ENCODE measurements around the gene KCNE4.

KCNE4 gene

DNA sequence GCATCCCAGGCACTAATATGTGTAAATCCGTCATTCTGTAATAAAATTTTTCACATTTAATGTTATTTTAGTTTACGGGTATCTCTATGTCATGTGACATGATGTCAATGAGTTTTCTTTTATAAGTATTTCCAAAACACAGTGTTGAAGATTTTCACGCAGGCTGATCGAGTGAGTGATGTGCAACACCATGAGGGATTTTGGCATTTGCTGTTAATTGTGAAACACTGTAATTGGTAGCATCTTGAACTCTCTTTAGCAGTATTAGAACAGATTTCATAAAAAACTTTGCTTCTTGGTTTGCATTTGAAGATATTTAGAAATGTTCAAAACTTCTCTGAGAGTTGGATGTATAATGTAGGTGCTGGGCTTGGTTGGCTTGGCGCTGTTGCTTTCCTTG lies 35.5 kb downstream of the KCNE4 start:
- DNase-seq (ENCODE audit: low read depth): no peak

DNA sequence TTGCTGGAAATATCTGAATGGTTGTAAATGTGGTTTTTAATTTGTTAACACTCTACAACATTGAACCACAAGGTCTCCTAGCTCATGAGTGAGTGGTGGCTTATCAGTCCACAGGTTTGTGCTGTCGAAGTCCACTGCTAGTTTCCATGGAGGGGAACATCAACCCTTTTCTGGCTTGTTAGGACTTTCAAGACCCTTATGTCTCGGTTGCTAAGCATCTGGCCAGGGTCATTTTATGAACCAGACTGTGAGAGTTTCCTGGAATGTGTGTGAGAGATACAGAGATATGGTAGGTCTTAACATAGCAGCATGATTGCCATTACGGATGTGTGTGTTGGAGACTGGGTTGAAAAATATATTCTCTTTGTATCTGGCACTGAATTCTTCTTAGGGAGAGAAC lies 36.9 kb downstream of the KCNE4 start:
- no peak for DNase-seq (ENCODE audit: low read depth)

DNA sequence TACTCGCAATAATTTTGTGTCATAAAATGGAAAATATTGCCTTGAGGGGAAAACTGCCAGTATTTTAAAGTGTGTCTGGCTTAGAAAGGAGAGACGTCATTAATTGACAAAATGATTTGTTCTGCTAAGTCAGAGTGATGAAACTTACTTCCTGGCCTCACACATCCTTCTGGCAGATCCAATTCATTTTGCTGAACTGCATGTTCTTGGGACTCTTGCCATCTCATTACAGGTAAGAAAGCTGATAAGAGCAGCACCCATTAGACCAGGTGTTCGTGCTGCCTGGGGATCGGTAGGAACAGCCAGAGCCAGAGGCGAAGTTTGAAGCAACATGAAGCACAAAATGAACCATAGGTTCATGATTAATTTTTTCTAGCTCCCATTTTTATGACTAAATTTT lies 38.0 kb downstream of the KCNE4 start:
- no peak for DNase-seq (ENCODE audit: low read depth)

DNA sequence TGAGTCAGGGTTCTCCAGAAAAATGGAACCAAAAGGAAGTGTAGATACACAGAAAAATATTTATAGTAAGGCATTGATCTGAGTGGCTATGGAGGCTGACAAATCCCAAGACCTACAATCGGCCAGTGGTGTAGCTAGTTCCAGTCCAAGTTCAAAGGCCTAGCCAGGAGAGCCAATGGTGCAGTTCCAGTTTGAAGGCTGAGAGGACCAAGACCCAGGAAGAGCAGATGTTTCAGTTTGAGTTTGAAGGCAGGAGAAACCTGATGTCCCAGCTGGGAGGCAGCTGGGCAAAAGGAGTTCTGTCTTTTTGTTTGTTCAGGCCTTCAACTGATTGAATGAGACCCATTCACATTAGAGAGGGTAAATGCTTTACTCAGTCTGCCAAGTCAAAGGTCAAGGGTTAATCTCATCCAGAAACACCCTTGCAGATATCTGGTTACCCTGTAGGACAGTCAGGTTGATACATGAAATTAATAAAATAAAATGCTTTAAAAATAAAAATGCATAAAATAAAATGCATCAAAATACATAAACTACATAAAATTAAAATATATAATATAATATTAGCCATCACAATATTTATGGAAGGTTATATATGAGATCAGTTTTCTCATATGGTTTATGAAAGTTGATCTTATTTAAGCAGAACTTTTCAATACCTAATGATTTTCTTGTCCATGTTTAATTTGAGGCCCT lies 38.7 kb downstream of the KCNE4 start:
- DNase-seq (ENCODE audit: low read depth): no peak

DNA sequence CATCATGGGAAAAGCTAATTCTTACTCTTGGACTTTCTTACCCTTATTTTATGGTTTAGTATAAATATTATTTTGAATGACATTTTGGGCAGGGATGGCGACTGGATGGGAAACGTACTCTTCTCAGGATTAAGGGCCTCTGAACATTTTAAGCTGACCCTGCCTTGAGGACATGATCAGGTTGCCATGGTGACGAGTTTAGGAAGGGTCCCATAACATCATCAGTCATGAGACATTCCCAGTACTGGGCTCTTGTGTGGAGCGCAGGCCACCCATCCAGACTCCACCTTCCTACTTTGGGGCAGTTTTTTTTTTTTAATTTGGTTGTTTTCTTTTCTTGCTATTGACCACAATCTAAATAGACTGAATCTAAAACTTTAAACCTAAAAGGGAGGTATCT lies 40.7 kb downstream of the KCNE4 start:
- DNase-seq (ENCODE audit: low read depth): no peak

DNA sequence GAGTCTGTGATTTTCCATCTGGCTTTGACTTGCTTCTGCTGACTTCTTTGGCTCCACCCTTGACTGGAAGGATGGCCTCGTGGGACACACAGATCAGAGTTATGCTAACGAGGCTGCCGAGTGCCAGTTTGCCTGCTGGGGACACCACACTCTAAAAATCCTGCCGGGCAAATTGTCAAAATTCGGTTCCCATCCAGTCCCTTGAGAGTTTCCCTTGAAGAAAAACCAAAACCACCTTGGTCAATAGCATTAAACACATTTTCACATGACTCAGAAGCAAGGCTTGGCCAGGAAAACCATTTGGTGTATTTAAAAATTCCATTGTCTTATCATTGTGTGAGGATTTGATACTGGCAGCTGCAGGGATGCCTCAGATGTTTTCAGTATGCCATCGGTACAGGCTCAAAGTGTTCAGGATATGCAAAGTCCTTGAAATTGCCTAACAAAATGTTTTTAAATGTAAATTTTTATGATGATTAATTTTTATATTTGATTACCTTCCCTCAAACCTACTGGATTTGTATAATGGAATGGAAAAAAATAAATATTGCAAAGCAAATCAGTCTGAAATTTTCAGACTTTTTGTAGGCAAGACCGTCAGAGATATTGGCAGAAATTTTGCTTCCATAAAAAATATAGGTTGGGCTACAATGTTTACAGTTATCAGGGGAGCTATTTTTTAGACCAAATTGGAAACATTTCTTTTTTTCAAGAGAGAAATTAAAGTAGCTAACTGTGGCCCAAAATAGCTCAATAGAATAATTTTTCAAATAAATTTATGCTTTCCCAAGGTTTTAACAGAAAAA lies 41.6 kb downstream of the KCNE4 start:
- no peak for DNase-seq (ENCODE audit: low read depth)

DNA sequence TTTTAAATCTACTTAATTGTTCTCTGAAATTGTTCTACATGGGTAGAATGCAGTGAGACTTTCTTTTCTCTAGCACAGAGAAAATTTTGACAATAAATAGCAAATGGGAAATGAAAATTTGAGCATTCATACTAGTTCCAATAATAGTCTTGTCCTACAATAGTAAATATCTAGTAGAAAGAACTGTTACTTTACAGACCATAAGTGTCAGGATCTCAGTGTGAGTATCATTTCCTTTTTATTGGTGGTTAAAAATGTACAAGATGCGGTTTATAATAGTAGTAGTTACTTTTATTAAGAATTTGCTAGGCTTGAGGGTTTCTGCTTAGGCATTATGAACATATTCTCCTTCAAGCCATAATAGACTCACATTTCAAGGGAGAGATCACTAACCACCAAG lies 43.2 kb downstream of the KCNE4 start:
- DNase-seq (ENCODE audit: low read depth): no peak

DNA sequence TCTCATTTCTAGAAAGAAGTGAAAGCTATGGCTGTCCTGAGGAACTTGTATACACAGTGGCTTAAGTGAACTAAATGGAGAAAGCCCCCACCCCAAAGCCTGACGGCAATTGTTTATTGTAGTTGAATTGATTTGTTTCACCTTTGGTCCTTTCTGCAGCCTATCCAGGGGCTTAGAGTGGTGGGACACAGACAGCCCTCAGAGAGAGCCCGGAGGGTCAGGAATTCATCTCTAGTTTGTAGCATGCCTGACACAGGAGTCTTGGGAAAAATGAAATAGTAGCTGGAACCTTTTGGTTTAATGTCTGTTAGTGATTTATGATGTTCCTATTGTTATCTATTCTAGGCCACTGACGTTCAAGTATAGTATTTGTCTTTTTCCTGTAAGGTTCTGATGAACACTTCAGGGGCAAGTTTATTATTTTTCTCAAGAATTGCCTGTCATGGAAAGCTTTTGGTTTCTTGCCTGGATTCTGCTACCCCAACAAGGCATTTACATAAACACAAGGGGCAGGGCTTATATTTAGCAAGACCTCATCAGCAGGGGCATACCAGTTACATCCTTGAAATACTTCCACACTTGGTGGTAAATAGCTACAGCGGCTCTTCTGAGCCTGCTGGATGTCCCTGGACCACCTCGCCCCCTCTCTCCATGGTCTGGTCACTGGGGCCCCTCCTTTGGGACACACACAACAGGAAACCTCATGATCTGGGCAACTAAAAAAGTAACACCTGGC lies 44.4 kb downstream of the KCNE4 start:
- DNase-seq (ENCODE audit: low read depth): no peak

DNA sequence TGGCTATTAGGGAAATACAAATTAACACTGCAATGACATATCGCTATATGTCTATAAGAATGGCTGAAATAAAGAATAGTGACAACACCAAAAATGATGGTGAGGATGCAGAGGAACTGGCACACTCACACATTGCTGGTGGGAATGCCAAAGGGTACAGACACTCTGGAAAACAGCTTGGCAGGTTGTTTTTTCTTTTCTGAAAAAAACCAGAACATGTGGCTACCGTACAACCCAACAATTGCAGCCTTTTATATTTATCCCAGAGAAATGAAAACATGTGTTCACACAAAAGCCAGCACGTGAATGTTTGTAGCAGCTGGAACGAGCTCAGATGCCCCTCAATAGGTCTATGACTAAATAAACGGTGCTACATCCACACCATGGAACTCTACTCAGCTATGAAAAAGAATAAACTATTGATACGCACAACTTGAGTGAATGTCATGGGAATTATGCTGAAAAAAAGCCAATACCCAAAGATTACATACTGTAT lies 45.9 kb downstream of the KCNE4 start:
- no peak for DNase-seq (ENCODE audit: low read depth)

DNA sequence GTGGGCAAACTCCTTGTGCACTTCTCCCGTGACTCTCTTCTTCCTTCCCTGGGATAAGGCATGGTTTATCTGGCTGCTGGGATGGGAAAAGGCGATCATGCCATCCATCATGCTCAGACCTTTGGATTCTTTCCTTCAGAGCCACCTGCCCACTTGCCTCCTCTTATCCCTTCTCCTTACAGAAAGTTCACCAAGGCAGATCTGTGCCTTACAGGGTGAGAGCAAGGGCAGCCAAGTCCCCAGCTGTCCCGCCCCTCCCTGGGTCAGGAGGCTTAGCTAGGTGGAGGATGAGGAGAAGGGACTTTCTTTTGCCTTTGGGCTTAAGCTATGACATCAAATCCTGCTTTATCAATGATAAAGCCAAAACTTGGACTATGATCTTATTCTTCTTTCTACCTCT lies 47.6 kb downstream of the KCNE4 start:
- no peak for DNase-seq (ENCODE audit: low read depth)

DNA sequence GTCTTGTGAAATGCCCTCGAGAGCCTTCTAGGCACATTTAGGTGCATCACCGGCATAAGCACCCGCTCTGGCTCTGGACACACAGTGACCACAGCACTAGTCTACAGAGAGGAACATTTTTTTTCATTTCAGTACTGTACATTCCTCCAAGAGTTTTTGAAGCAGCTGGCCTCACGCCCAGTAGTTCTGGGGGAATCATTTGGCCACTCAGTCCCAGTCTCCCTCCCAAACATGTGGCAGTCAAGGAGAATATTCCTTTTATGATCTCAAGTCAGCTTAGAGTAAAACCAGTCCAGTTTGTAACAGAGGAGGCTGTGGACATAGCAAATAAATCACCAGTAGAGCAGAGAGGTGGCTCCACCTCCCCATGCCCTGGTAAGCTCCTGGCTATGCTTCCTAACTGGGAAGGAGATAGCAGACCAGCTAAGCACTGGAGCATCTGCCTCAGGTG lies 48.1 kb downstream of the KCNE4 start:
- DNase-seq (ENCODE audit: low read depth): no peak

DNA sequence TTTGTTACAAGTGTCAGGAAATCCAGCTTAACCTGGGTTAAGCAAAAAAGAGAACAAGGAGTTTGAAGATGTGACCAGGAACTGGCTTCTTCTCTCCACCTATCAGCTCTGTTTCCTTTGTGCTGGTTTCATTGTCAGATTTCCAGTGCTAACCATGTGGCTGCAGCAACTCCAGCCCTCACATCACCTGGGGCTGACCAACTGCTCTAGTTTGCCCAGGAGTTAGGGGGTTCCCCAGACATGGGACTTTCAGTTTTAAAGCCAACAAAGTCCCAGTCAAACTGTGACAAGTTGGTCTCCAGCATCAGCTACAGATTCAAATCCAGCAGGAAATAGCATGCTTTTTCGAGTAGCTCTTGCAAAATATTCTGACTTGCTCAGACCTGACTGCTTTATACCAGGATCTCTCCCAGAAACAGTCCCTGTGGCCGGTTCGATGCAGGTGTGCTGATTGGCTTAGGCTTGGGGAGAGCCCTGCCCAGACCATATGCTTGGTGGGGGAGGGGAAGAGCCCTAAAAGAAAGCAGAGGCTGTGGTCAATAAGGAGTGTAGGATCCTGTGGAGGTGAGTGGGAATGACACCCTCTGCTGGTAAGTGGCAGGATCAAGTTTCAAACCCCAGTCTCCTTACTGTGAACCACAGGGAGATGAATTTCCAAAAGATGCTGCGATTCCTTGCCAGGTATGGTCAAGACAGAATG lies 49.5 kb downstream of the KCNE4 start:
- no peak for DNase-seq (ENCODE audit: low read depth)

DNA sequence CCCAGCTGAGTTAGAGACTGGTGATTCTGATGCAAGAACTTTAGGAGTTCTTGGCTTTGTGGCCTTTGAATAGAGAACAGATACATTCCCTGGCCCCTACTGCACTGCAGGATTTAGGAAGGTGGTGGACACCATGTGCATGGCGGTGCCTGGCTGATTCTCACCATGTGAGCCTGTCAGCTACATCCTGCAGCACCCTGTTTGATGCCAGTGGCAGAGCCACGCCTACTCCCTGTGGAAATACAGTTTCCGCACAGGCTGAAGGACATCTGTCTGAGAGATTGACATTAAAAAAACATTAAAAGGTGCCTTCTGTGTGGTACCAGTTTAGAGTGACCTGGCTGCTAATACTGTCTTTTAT lies 50.0 kb downstream of the KCNE4 start:
- DNase-seq (ENCODE audit: low read depth): no peak

DNA sequence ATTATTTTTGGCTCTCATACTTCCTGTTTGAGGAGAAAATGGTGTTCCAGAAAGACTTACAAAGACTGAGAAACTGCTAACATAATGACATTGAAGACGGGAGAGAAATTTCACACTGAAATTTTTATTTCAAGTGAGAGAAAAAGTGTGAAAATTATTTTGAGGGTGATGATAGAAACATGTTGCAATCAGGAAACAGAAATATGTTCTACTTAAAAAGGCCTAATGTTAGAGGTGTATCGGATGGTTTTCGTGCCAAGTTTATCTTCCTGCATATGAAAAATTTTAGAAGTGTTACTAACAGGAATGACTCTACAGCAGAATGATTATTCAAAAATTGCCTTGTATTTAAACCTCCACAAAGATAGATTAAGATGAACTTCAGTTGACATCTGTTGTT lies 50.5 kb downstream of the KCNE4 start:
- DNase-seq (ENCODE audit: low read depth): no peak

DNA sequence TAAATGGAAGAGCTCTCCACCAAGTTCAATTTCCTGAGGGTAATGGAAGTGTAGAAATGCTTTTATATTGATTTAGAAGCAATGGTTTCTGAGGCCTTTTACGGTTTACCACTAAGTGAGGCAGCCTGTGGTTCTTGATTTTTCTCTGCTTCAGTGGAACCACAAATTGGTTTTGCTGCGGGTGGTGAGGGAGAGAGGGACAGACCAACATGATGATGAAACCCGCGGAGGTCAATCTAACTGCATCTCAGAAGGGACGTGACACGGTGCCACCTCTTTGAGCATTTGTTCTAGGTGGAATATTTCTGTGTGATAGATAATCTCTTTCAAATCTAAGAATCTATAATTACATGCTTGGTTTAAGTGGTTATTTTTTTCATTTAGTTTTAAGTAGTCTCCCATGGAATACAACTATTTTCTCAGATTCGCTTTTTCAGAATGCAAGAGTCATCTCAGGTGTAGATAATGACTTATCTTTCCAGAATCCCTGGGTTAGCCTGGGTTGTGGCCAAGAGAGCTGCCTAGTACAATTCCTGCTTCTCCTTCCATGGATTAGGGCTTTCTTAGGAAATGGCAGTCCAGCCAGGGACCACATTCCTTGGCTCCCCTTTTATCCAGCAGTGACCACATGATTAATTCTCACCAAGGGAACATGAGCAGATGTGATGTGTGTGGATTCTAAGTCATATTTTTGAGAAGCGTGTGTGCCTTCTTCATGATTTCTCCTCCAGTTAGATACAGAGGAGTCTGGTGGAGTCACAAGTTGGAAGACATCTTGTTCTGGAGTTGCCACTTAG lies 52.5 kb downstream of the KCNE4 start:
- DNase-seq (ENCODE audit: low read depth): no peak
